DOHH2 (cell line): ENCODE data around the gene KCNIP4.

ENCODE experiments used
- H3F3A ChIP-seq: fragments of 200-600 bp; sonication (generic), shearing (Covaris generic); 2 replicates; pipeline ENCODE4 v1.6.0; 2016; ENCODE audit warnings: antibody characterized with exemption, mild to moderate bottlenecking; ENCODE audit not compliant: control insufficient read depth, insufficient read depth
- H3K27ac ChIP-seq: fragments of 200-600 bp; sonication (generic); 2 replicates; pipeline ENCODE4 v1.5.1; 2014; ENCODE audit warnings: low read depth, mild to moderate bottlenecking, low read length, moderate library complexity
- H3K27me3 ChIP-seq: fragments of 200-600 bp; sonication (generic); 2 replicates; pipeline ENCODE4 v1.6.1; 2014; ENCODE audit warnings: mild to moderate bottlenecking, low read length, mixed read lengths; ENCODE audit not compliant: control insufficient read depth
- H3K36me3 ChIP-seq: fragments of 200-600 bp; sonication (generic); 2 replicates; pipeline ENCODE4 v1.6.1; 2014; ENCODE audit warnings: mild to moderate bottlenecking, low read length, moderate library complexity, mixed read lengths; ENCODE audit not compliant: control insufficient read depth
- H3K4me1 ChIP-seq: fragments of 200-600 bp; sonication (generic); 2 replicates; pipeline ENCODE4 v1.6.1; 2014; ENCODE audit warnings: mild to moderate bottlenecking, low read length, mixed read lengths; ENCODE audit not compliant: control insufficient read depth
- H3K4me2 ChIP-seq: fragments of 200-600 bp; sonication (generic); 2 replicates; pipeline ENCODE4 v1.6.0; 2014; ENCODE audit warnings: mild to moderate bottlenecking, low read length, moderate library complexity
- H3K4me3 ChIP-seq: fragments of 200-600 bp; sonication (generic); 2 replicates; pipeline ENCODE4 v1.5.1; 2014; ENCODE audit warnings: mild to moderate bottlenecking, low read length, mixed read lengths
- H3K79me2 ChIP-seq: fragments of 200-600 bp; sonication (generic); 2 replicates; pipeline ENCODE4 v1.6.1; 2014; ENCODE audit warnings: mild to moderate bottlenecking, low read length, mixed read lengths; ENCODE audit not compliant: control insufficient read depth
- H3K9me2 ChIP-seq: fragments of 200-600 bp; sonication (generic); replicated peaks from 2 replicates; pipeline ENCODE4 v1.6.1; 2014; ENCODE audit warnings: mild to moderate bottlenecking, low read length, mixed read lengths; ENCODE audit not compliant: control insufficient read depth
- H3K9me3 ChIP-seq: fragments of 200-600 bp; sonication (generic); 2 replicates; pipeline ENCODE4 v1.6.1; 2014; ENCODE audit warnings: antibody characterized with exemption, low read length, mixed read lengths; ENCODE audit not compliant: control insufficient read depth, insufficient read depth
- H4K20me1 ChIP-seq: fragments of 200-600 bp; sonication (generic); 2 replicates; pipeline ENCODE4 v1.6.0; 2014; ENCODE audit warnings: low read depth, mild to moderate bottlenecking, antibody characterized with exemption, low read length, moderate library complexity; ENCODE audit not compliant: control insufficient read depth, insufficient read depth
- CTCF ChIP-seq: fragments of 200-600 bp; sonication (generic); IDR thresholded peaks from one replicate; pipeline ENCODE4 v1.5.1; 2014; ENCODE audit warnings: antibody characterized with exemption, mild to moderate bottlenecking, low read depth, low read length; ENCODE audit not compliant: poor library complexity, severe bottlenecking
- EZH2phosphoT487 ChIP-seq: fragments of 200-600 bp; sonication (generic); IDR thresholded peaks from 2 replicates; pipeline ENCODE4 v1.6.1; 2017; ENCODE audit warnings: borderline replicate concordance, mild to moderate bottlenecking, antibody characterized with exemption, low read length, moderate library complexity, mixed read lengths

Gene KCNIP4

GRCh38 chr4:21815651-21816377 lies 132.8 kb downstream of the KCNIP4 start:
- TF ChIP-seq CTCF (no peak), EZH2phosphoT487 (no peak)
- H3K36me3 ChIP-seq, result no peaks in the 10 kb centered on the region
- H3F3A ChIP-seq, result no peaks in the 10 kb centered on the region
- H3K9me3 ChIP-seq, result no peaks in the 10 kb centered on the region
- no peak overlapping the region for H3K27ac ChIP-seq
- no peak overlapping the region for H3K4me3 ChIP-seq
- H4K20me1 ChIP-seq, result no peaks in the 10 kb centered on the region
- H3K9me2 ChIP-seq, result no peaks in the 10 kb centered on the region
- H3K79me2 ChIP-seq, result no peaks in the 10 kb centered on the region
- H3K27me3 ChIP-seq, result no peaks in the 10 kb centered on the region
- no peaks in the 10 kb centered on the region for H3K4me1 ChIP-seq
- no peak overlapping the region for H3K4me2 ChIP-seq

GRCh38 chr4:21811565-21811964 lies 137.0 kb downstream of the KCNIP4 start:
- Histone ChIP-seq H3K4me3 (no peak overlapping the region), H3K4me2 (no peak overlapping the region), H3K4me1 (no peaks in the 10 kb centered on the region), H3F3A (no peaks in the 10 kb centered on the region), H4K20me1 (no peaks in the 10 kb centered on the region), H3K79me2 (no peaks in the 10 kb centered on the region), H3K9me2 (no peaks in the 10 kb centered on the region), H3K9me3 (no peaks in the 10 kb centered on the region), H3K27me3 (no peaks in the 10 kb centered on the region), H3K27ac (no peak overlapping the region), H3K36me3 (no peaks in the 10 kb centered on the region)
- no peak for TF ChIP-seq EZH2phosphoT487
- TF ChIP-seq CTCF, result no peak

- TF ChIP-seq CTCF (no peak), EZH2phosphoT487 (no peak)
- Histone ChIP-seq H3K4me3 (no peak overlapping the region), H3K4me1 (no peaks in the 10 kb centered on the region), H3F3A (no peaks in the 10 kb centered on the region), H3K27me3 (no peaks in the 10 kb centered on the region), H3K27ac (no peak overlapping the region), H4K20me1 (no peaks in the 10 kb centered on the region), H3K79me2 (no peaks in the 10 kb centered on the region), H3K36me3 (no peaks in the 10 kb centered on the region), H3K4me2 (no peak overlapping the region), H3K9me3 (no peaks in the 10 kb centered on the region), H3K9me2 (no peaks in the 10 kb centered on the region)
Measured at GRCh38 chr4:21806991-21807390, 141.6 kb downstream of the KCNIP4 start.
